ENCODE results near the gene GRB2. TPM values are rescaled to one million over a fixed set of nuclear protein-coding genes. Genes with fewer than 3 reads are reported as not detected.

GRB2 gene
- total RNA-seq, 4 donors from 2014 or later: 64.8 to 120 (median 98.3) TPM

GRCh38 chr17:75433218-75433783, 27.8 kb upstream of the GRB2 start:
- no peak overlapping the region for H3K4me3 ChIP-seq
- TF ChIP-seq POLR2A (IDR thresholded peaks at IDR 0.05) (no peak), CTCF (IDR thresholded peaks at IDR 0.05) (no peak)
- no peak for DNase-seq
- H3K4me1 ChIP-seq: peaks cover 0 to 19% (median 0%) of the 10 kb centered on the region in 4 donors
- no peaks in the 10 kb centered on the region for H3K9me3 ChIP-seq
- no peak overlapping the region for H3K27ac ChIP-seq
- H3K36me3 ChIP-seq: no peaks in the 10 kb centered on the region
- H3K27me3 ChIP-seq: no peaks in the 10 kb centered on the region

GRCh38 chr17:75430159-75430974, 24.9 kb upstream of the GRB2 start:
- H3K27ac ChIP-seq: peak overlapping the region in 2 of 4 donors; percentile 21 to 57
- TF ChIP-seq CTCF (IDR thresholded peaks at IDR 0.05) (peak in 2 of 6 experiments; percentile 35 to 44), POLR2A (IDR thresholded peaks at IDR 0.05) (no peak)
- DNase-seq: peak in 2 of 3 donors; percentile 59 to 61
- no peak overlapping the region for H3K4me3 ChIP-seq
- no peaks in the 10 kb centered on the region for H3K27me3 ChIP-seq
- H3K4me1 ChIP-seq: peaks cover 0 to 14% (median 0%) of the 10 kb centered on the region in 4 donors
- no peaks in the 10 kb centered on the region for H3K36me3 ChIP-seq
- H3K9me3 ChIP-seq: no peaks in the 10 kb centered on the region

GRCh38 chr17:75428543-75429469, 23.3 kb upstream of the GRB2 start:
- H3K27me3 ChIP-seq: no peaks in the 10 kb centered on the region
- peak overlapping the region in 2 of 4 donors; percentile 25 to 57 for H3K27ac ChIP-seq
- H3K36me3 ChIP-seq: no peaks in the 10 kb centered on the region
- TF ChIP-seq CTCF (IDR thresholded peaks at IDR 0.05) (no peak), POLR2A (IDR thresholded peaks at IDR 0.05) (no peak)
- DNase-seq: no peak
- H3K4me1 ChIP-seq: peaks cover 0 to 13% (median 0%) of the 10 kb centered on the region in 4 donors
- no peak overlapping the region for H3K4me3 ChIP-seq
- H3K9me3 ChIP-seq: no peaks in the 10 kb centered on the region

DNA sequence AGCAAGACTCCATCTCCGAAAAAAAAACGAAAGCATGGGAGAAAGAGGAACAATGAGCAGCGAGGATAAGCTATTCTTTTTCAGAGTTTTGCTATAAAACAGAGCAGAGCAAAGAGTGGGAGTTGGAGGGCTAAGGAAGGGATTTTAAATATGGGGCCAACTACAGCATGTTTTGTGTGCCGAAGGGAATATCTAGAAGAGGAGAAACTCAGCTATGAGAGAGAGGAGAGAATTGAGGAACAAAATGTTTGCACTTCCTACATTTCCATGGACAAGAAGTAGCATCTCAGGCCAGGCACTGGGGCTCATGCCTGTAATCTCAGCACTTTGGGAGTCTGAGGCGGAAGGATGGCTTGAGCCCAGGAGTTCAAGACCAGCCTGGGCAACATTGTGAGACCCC, 13.1 kb upstream of the GRB2 start:
- Histone ChIP-seq H3K27ac (no peak overlapping the region), H3K27me3 (no peaks in the 10 kb centered on the region), H3K9me3 (no peaks in the 10 kb centered on the region), H3K36me3 (no peaks in the 10 kb centered on the region), H3K4me3 (no peak overlapping the region), H3K4me1 (peaks cover 0 to 16% (median 0%) of the 10 kb centered on the region in 4 donors)
- TF ChIP-seq CTCF (IDR thresholded peaks at IDR 0.05): no peak
- no peak for TF ChIP-seq POLR2A (IDR thresholded peaks at IDR 0.05)
- no peak for DNase-seq

GRCh38 chr17:75417054-75417580, 11.6 kb upstream of the GRB2 start:
- TF ChIP-seq POLR2A (IDR thresholded peaks at IDR 0.05) (no peak), CTCF (IDR thresholded peaks at IDR 0.05) (no peak)
- DNase-seq: peak in 1 of 3 donors; percentile 60
- Histone ChIP-seq H3K27me3 (no peaks in the 10 kb centered on the region), H3K4me1 (peaks cover 0 to 16% (median 0%) of the 10 kb centered on the region in 4 donors), H3K36me3 (no peaks in the 10 kb centered on the region), H3K4me3 (no peak overlapping the region), H3K9me3 (no peaks in the 10 kb centered on the region), H3K27ac (peak overlapping the region in 2 of 4 donors; percentile 54 to 63)

All from Peyer's patch (tissue), 4 donors.